ENCODE results near the gene MAP3K4.

- TF ChIP-seq ZNF8 (CRISPR knock-in tag; IDR thresholded peaks at IDR 0.05) (no peak), ZNF565 (CRISPR knock-in tag; conservative IDR thresholded peaks at IDR 0.05; ENCODE audit: low read depth) (no peak), SNAI2 (CRISPR knock-in tag; IDR thresholded peaks at IDR 0.05) (no peak), BACH2 (CRISPR knock-in tag; IDR thresholded peaks at IDR 0.05; ENCODE audit: borderline replicate concordance) (no peak), ARNTL (CRISPR knock-in tag; IDR thresholded peaks at IDR 0.05; ENCODE audit: borderline replicate concordance, low read depth) (no peak)
- TF ChIP-seq, protein P1, sequence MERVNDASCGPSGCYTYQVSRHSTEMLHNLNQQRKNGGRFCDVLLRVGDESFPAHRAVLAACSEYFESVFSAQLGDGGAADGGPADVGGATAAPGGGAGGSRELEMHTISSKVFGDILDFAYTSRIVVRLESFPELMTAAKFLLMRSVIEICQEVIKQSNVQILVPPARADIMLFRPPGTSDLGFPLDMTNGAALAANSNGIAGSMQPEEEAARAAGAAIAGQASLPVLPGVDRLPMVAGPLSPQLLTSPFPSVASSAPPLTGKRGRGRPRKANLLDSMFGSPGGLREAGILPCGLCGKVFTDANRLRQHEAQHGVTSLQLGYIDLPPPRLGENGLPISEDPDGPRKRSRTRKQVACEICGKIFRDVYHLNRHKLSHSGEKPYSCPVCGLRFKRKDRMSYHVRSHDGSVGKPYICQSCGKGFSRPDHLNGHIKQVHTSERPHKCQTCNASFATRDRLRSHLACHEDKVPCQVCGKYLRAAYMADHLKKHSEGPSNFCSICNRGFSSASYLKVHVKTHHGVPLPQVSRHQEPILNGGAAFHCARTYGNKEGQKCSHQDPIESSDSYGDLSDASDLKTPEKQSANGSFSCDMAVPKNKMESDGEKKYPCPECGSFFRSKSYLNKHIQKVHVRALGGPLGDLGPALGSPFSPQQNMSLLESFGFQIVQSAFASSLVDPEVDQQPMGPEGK (CRISPR knock-in tag; IDR thresholded peaks at IDR 0.05; ENCODE audit: borderline replicate concordance) = no peak
- TF ChIP-seq, protein P2, sequence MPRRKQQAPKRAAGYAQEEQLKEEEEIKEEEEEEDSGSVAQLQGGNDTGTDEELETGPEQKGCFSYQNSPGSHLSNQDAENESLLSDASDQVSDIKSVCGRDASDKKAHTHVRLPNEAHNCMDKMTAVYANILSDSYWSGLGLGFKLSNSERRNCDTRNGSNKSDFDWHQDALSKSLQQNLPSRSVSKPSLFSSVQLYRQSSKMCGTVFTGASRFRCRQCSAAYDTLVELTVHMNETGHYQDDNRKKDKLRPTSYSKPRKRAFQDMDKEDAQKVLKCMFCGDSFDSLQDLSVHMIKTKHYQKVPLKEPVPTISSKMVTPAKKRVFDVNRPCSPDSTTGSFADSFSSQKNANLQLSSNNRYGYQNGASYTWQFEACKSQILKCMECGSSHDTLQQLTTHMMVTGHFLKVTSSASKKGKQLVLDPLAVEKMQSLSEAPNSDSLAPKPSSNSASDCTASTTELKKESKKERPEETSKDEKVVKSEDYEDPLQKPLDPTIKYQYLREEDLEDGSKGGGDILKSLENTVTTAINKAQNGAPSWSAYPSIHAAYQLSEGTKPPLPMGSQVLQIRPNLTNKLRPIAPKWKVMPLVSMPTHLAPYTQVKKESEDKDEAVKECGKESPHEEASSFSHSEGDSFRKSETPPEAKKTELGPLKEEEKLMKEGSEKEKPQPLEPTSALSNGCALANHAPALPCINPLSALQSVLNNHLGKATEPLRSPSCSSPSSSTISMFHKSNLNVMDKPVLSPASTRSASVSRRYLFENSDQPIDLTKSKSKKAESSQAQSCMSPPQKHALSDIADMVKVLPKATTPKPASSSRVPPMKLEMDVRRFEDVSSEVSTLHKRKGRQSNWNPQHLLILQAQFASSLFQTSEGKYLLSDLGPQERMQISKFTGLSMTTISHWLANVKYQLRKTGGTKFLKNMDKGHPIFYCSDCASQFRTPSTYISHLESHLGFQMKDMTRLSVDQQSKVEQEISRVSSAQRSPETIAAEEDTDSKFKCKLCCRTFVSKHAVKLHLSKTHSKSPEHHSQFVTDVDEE (CRISPR knock-in tag; IDR thresholded peaks at IDR 0.05) = no peak
These were observed 18.0 kb upstream of the MAP3K4 start for GRCh38 chr6:160973311-160974250.
